Kidney (tissue), 14 donors: ENCODE results near the gene JMJD1C. TPM values are rescaled to one million over a fixed set of nuclear protein-coding genes. Genes with fewer than 3 reads are reported as not detected.
A peak's percentile ranks its signal among the peaks of the same experiment; 100 is the strongest.

ENCODE experiments used
- DNase-seq, 5 donors: peaks; one replicate each; pipeline ENCODE4 v3.0.0-alpha.2; 2013 to 2020
- FAIRE-seq: peaks from 2 replicates; lab custom pipeline; 2012; peaks lifted over from hg19 to GRCh38; lab: Jason Lieb, UNC
- H3K27ac ChIP-seq, 2 donors: one replicate each; pipeline ENCODE4 v1.7.0; 2013; ENCODE audit warnings: low read depth in 2 of 2, low read length in 2 of 2, inconsistent platforms in 1 of 2
- H3K27me3 ChIP-seq: one replicate; pipeline ENCODE4 v1.7.1; 2013; ENCODE audit warnings: low read length, inconsistent platforms; ENCODE audit not compliant: control insufficient read depth, insufficient read depth
- H3K36me3 ChIP-seq, 3 donors: one replicate each; pipeline versions ENCODE4 v1.7.0 to v1.7.1; 2013; ENCODE audit warnings: low read length in 3 of 3, control low read depth in 1 of 3, inconsistent platforms in 1 of 3; ENCODE audit not compliant: insufficient read depth in 3 of 3, control insufficient read depth in 2 of 3
- H3K4me1 ChIP-seq, 3 donors: one replicate each; pipeline versions ENCODE4 v1.7.0 to v1.7.1; 2013; ENCODE audit warnings: low read length in 3 of 3, inconsistent platforms in 1 of 3, low read depth in 1 of 3; ENCODE audit not compliant: control insufficient read depth in 2 of 3, insufficient read depth in 2 of 3
- H3K4me3 ChIP-seq, 3 donors: one replicate each; pipeline versions ENCODE4 v1.7.0 to v1.8.1; 2013; ENCODE audit warnings: low read length in 3 of 3, control low read depth in 1 of 3, inconsistent platforms in 1 of 3
- H3K9ac ChIP-seq, 3 donors: one replicate each; pipeline versions ENCODE4 v1.7.0 to v1.7.1; 2013; ENCODE audit warnings: low read length in 3 of 3, control low read depth in 1 of 3, inconsistent platforms in 1 of 3
- H3K9me3 ChIP-seq, 3 donors: one replicate each; pipeline versions ENCODE4 v1.7.0 to v1.7.1; 2013; ENCODE audit warnings: low read length in 3 of 3, control low read depth in 1 of 3, inconsistent platforms in 1 of 3; ENCODE audit not compliant: control insufficient read depth in 2 of 3, insufficient read depth in 1 of 3
- intact Hi-C: fragments of 100-400 bp; cut with DNase I; formaldehyde crosslinking; loops from one replicate; pipeline ENCODE4 v1.11.1; 2022
- polyA plus RNA-seq: library from polyadenylated mRNA; stranded (reverse); fragments of 350-450 nt; fragmentation: Illumina TruSeq; extraction: RNeasy Lipid Tissue Mini Kit (QIAGEN cat#74804); gene quantifications from one replicate; pipeline ENCODE4 v1.2.3, GENCODE V29; 2014; ENCODE audit warnings: low read depth, low replicate concordance; ENCODE audit not compliant: insufficient read depth
- total RNA-seq: library from RNA; stranded (reverse); fragmentation: NEBNext Ultra II Directional; extraction: Animal tissue kit (Norgen Biotek cat#: 25700); gene quantifications from one replicate; pipeline ENCODE4 v1.2.1, GENCODE V29; 2021
- TF ChIP-seq, protein P1 (sequence below): IDR thresholded peaks from 3 replicates; pipeline ENCODE4 v1.5.1; 2012; ENCODE audit warnings: mild to moderate bottlenecking, moderate library complexity, borderline replicate concordance; ENCODE audit not compliant: insufficient read depth; ENCODE audit errors: extremely low read depth
- donor health status: control.
- donor health status: control.
- donor health status: control.
- donor health status: control.
- donor health status: control.
- donor health status: DM: yes; HTN: yes; CAD: no.
- donor health status: Normal renal cell carcinoma (clear cell type).

Gene JMJD1C
- total and polyA plus RNA-seq, 2 donors from 2014 or later, result 18.9 to 92.9 TPM

DNA sequence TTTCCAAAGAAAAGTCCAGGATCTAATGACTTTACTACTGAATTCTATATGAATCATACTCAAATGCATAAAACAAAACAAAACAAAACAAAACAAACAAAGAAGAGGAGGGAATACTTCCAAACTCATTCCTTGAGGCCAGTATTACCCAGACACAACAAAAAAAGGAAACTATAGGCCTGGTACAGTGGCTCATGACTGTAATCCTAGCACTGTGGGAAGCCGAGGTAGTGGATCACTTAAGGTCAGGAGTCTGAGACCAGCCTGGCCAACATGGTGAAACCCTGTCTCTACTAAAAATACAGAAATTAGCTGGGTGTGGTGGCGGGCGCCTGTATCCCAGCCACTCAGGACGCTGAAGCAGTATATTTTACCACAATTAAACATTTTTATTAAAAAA, 218.0 kb downstream of the JMJD1C start:
- intact Hi-C loops, result no loop called here
- no peaks in the 10 kb centered on the region for H3K27me3 ChIP-seq
- H3K27ac ChIP-seq, result no peak overlapping the region
- peaks cover 0 to 16% (median 4%) of the 10 kb centered on the region in 3 donors for H3K4me1 ChIP-seq
- DNase-seq (no peak), FAIRE-seq (no peak)
- TF ChIP-seq, protein P1, sequence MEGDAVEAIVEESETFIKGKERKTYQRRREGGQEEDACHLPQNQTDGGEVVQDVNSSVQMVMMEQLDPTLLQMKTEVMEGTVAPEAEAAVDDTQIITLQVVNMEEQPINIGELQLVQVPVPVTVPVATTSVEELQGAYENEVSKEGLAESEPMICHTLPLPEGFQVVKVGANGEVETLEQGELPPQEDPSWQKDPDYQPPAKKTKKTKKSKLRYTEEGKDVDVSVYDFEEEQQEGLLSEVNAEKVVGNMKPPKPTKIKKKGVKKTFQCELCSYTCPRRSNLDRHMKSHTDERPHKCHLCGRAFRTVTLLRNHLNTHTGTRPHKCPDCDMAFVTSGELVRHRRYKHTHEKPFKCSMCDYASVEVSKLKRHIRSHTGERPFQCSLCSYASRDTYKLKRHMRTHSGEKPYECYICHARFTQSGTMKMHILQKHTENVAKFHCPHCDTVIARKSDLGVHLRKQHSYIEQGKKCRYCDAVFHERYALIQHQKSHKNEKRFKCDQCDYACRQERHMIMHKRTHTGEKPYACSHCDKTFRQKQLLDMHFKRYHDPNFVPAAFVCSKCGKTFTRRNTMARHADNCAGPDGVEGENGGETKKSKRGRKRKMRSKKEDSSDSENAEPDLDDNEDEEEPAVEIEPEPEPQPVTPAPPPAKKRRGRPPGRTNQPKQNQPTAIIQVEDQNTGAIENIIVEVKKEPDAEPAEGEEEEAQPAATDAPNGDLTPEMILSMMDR, result no peak
- H3K4me3 ChIP-seq, result no peak overlapping the region
- H3K36me3 ChIP-seq, result no peaks in the 10 kb centered on the region
- H3K9ac ChIP-seq, result no peak overlapping the region
- no peaks in the 10 kb centered on the region for H3K9me3 ChIP-seq

DNA sequence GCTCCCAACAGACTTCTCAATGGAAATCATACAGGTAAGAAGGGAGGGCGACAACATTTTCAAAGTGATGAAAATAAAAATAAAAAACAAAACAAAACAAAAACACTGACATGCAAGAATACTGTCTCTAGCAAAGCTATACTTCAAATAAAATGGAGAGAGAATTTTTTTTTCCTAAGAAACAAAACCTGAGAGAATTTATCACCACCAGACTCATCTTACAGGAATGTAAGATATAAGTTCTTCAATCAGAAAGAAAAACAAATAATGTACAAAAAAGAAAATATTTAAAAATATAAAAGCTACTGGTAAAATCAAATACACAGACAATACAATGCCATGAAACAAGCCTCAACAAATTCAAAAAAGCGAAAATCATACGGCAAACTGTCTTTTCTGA, 219.4 kb downstream of the JMJD1C start:
- H3K27ac ChIP-seq, result no peak overlapping the region
- no peaks in the 10 kb centered on the region for H3K27me3 ChIP-seq
- H3K36me3 ChIP-seq, result no peaks in the 10 kb centered on the region
- H3K9ac ChIP-seq, result no peak overlapping the region
- H3K9me3 ChIP-seq, result no peaks in the 10 kb centered on the region
- DNase-seq (no peak), FAIRE-seq (no peak)
- TF ChIP-seq, protein P1, result no peak
- H3K4me1 ChIP-seq, result peaks cover 0 to 16% (median 8%) of the 10 kb centered on the region in 3 donors
- H3K4me3 ChIP-seq, result no peak overlapping the region
- intact Hi-C loops, result no loop called here

DNA sequence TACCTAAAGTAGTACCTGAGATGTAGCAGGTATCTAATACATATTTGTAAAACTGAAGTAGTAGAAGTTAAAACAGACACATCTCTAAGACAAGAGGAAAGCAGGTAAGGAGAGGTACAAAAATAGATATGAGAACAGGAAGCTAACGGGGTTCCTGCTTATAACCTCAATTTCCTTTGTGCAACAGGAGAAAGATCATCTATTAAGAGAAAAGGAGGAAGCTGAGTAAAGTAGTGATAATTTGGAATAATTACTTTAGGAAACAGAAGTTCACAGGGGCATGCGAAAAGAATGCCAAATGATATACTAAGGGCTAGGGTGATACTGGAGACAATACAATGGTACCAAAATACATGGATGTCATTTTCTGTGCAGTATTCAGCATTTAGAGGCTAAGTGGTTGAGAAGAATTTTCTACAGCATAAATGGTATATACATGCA, 223.9 kb downstream of the JMJD1C start:
- no peaks in the 10 kb centered on the region for H3K27me3 ChIP-seq
- no peaks in the 10 kb centered on the region for H3K9me3 ChIP-seq
- peaks cover 0 to 24% (median 11%) of the 10 kb centered on the region in 3 donors for H3K4me1 ChIP-seq
- H3K4me3 ChIP-seq, result no peak overlapping the region
- FAIRE-seq (no peak), DNase-seq (peak in 1 of 5 donors; percentile 12)
- no peak overlapping the region for H3K9ac ChIP-seq
- H3K36me3 ChIP-seq, result no peaks in the 10 kb centered on the region
- intact Hi-C loops, result no loop called here
- H3K27ac ChIP-seq, result peak overlapping the region in 1 of 2 donors; percentile 51
- TF ChIP-seq, protein P1, result no peak

DNA sequence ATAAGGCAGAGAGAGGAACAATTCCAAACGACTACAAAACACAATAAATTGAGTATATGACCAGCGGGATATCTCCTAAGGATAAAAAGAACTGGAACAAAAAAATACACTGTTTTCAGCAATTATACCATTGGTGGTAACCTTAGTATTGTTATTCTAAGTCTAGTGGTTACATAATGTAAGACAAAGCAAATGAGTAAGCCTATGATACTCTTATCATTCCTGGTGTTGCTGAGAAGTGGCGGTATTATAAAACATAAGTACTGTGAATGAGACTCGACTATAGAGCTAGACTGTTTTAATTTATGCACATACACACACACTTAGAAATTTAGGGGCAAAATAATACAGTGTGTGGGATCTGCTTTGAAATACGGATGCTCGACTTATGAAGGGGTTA, 225.0 kb downstream of the JMJD1C start:
- DNase-seq (no peak), FAIRE-seq (no peak)
- Histone ChIP-seq H3K9ac (no peak overlapping the region), H3K9me3 (no peaks in the 10 kb centered on the region), H3K4me1 (peaks cover 0 to 24% (median 12%) of the 10 kb centered on the region in 3 donors), H3K27ac (no peak overlapping the region), H3K4me3 (no peak overlapping the region), H3K27me3 (no peaks in the 10 kb centered on the region), H3K36me3 (no peaks in the 10 kb centered on the region)
- TF ChIP-seq, protein P1, result no peak
- intact Hi-C loops, result no loop called here
